Epithelial cell of proximal tubule (primary cell): ENCODE measurements around the gene LYPD4. TPM values are rescaled to one million over a fixed set of nuclear protein-coding genes. Genes with fewer than 3 reads are reported as not detected.

ENCODE experiments used
- DNase-seq: peaks from one replicate; pipeline ENCODE4 v3.0.0-alpha.2; 2011; ENCODE audit warnings: low read depth
- H3K4me3 ChIP-seq: 2 replicates; pipeline ENCODE4 v1.5.1; 2011; ENCODE audit warnings: low read depth, mild to moderate bottlenecking, low read length
- CTCF ChIP-seq: conservative IDR thresholded peaks from 2 replicates; pipeline ENCODE4 v1.5.1; 2012; ENCODE audit warnings: low read depth, mild to moderate bottlenecking, low read length
- total RNA-seq: library from RNA; depleted of rRNA; stranded (reverse); fragments of >200 nt; gene quantifications from 2 replicates; pipeline ENCODE4 v1.2.3, GENCODE V29; 2015

Gene LYPD4
- total RNA-seq, 1 donor from 2014 or later: not detected

DNA sequence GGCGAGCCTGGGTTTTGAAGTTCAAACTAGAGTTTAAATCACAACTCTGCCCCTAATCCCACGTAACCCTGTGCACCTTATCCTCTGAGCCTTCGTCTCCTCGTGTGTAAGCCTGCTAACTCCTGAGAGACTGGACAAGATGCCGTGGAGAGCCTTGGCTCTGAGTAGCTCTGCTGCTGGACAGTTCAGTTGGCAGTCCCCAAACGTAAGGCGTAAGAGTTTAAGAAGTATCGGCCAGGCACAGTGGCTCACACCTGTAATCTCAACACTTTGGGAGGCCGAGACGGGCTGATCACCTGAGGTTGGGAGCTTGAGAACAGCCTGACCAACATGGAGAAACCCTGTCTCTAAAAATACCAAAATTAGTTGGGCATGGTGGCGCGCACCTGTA lies 27.9 kb upstream of the LYPD4 start:
- TF ChIP-seq CTCF: no peak
- no peak for DNase-seq
- H3K4me3 ChIP-seq: no peak overlapping the region

GRCh38 chr19:41871573-41872383 lies 27.3 kb upstream of the LYPD4 start:
- DNase-seq: no peak
- no peak for TF ChIP-seq CTCF
- no peak overlapping the region for H3K4me3 ChIP-seq

DNA sequence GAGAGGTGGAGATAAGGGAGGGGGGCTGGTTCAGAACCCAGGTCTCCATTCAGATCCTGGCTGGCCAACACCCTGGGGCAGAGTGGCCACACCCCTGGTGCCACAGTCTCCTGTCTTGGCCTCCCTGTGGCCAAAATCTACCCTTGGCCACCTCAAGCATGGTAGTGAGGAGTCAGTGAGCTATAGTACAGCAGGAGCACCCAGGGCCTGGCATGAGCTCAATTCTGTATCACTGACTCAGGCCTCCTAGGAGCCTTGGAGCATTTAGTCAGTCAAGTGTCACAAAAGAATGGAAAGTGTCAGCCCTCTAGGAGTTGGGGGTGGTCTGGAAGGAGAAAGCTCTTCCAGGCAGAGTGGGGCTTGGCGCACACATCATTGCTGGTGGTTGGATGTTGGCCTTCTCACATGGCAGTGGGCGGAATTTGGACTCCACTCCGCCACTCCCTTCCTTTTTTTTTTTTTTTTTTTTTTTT lies 26.0 kb upstream of the LYPD4 start:
- no peak for TF ChIP-seq CTCF
- no peak for DNase-seq
- no peak overlapping the region for H3K4me3 ChIP-seq

- no peak overlapping the region for H3K4me3 ChIP-seq
- TF ChIP-seq CTCF: no peak
- no peak for DNase-seq
These were observed 25.0 kb upstream of the LYPD4 start for GRCh38 chr19:41869374-41869955.

DNA sequence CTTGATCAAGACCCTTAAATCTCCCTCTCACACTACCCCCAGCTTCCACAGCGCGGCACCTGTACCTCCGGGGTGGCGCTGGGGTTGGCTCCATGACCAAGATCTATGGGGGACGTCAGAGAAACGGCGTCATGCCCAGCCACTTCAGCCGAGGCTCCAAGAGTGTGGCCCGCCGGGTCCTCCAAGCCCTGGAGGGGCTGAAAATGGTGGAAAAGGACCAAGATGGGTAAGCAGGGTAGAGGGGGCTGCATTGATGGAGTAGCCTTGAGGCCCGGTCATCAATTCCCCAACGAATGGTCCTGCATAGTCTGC lies 24.5 kb upstream of the LYPD4 start:
- H3K4me3 ChIP-seq: no peak overlapping the region
- DNase-seq: no peak
- no peak for TF ChIP-seq CTCF

DNA sequence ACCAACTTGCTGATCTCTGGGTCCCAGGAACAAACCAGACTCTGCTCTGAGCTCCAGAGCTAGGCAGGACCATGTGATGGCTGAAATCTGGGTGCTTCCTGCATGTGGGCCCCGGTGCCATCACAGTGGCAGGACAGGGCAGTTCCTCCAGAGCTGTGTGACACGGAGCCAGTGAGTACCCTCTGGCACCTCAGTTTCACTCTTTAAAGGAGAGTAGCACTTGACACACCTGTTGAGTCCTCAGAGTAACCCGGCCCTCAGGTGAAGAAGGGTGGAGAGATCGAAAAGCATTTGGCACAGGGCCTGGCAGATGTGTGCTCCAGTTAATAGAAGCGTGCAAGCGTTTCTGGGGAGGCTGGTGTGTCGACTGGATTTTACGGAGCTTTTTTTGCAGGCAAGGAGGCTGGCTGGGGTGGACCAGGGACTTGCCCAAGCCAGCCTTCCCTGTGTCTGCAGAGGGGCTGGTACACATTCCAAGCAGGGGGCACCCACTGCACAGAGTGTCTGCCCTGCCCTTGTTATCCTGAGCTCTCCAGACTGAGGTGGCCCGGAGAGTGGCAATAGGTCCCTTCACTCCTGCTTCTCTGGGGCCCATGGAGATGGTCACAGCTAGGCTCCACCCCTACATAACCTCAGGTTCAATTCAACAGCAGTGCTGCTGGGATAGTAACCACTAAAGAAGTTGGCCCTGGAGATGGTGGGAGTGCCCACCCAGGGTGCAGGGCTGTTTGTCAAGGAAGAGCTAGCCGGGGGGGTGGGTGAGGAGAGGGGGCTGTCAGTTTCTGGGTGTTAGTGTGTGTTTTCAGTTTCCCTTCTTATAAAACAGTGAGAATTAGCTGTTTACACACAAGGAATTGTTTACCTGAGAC lies 23.9 kb upstream of the LYPD4 start:
- no peak for TF ChIP-seq CTCF
- DNase-seq: no peak
- no peak overlapping the region for H3K4me3 ChIP-seq
